Mucosa of rectum (tissue), 2 donors: ENCODE data around the gene CAPN3.

Source experiments
- H3K27ac ChIP-seq, 2 donors: one replicate each; pipeline ENCODE4 v1.7.0; 2013; ENCODE audit warnings: inconsistent platforms in 2 of 2, low read depth in 2 of 2, low read length in 2 of 2
- H3K27me3 ChIP-seq, 2 donors: one replicate each; pipeline ENCODE4 v1.7.0; 2013; ENCODE audit warnings: low read length in 2 of 2; ENCODE audit not compliant: control insufficient read depth in 2 of 2, insufficient read depth in 2 of 2
- H3K36me3 ChIP-seq, 2 donors: one replicate each; pipeline ENCODE4 v1.7.0; 2013; ENCODE audit warnings: low read length in 2 of 2; ENCODE audit not compliant: control insufficient read depth in 2 of 2, insufficient read depth in 2 of 2
- H3K4me1 ChIP-seq, 2 donors: one replicate each; pipeline ENCODE4 v1.7.0; 2013; ENCODE audit warnings: low read length in 2 of 2, mild to moderate bottlenecking in 1 of 2; ENCODE audit not compliant: control insufficient read depth in 2 of 2, insufficient read depth in 2 of 2
- H3K4me3 ChIP-seq, 2 donors: one replicate each; pipeline ENCODE4 v1.7.0; 2013; ENCODE audit warnings: low read length in 2 of 2
- H3K9ac ChIP-seq, 2 donors: one replicate each; pipeline ENCODE4 v1.7.0; 2013; ENCODE audit warnings: low read length in 2 of 2, low read depth in 1 of 2, mild to moderate bottlenecking in 1 of 2
- H3K9me3 ChIP-seq, 2 donors: one replicate each; pipeline ENCODE4 v1.7.0; 2013; ENCODE audit warnings: low read length in 2 of 2; ENCODE audit not compliant: control insufficient read depth in 2 of 2
- donor health status: healthy.
- donor health status: Normal muscosa, but diverticular disease.

CAPN3 gene

GRCh38 chr15:42404461-42405235 is 45.3 kb downstream of the CAPN3 start:
- H3K9me3 ChIP-seq: no peaks in the 10 kb centered on the region
- H3K4me1 ChIP-seq: no peaks in the 10 kb centered on the region
- H3K9ac ChIP-seq: no peak overlapping the region
- no peak overlapping the region for H3K4me3 ChIP-seq
- no peak overlapping the region for H3K27ac ChIP-seq
- H3K27me3 ChIP-seq: no peaks in the 10 kb centered on the region
- H3K36me3 ChIP-seq: peaks cover 11 to 18% of the 10 kb centered on the region in 2 donors

GRCh38 chr15:42405863-42406482 is 46.7 kb downstream of the CAPN3 start:
- no peak overlapping the region for H3K27ac ChIP-seq
- no peak overlapping the region for H3K9ac ChIP-seq
- no peaks in the 10 kb centered on the region for H3K9me3 ChIP-seq
- peaks cover 16 to 25% of the 10 kb centered on the region in 2 donors for H3K36me3 ChIP-seq
- H3K27me3 ChIP-seq: no peaks in the 10 kb centered on the region
- H3K4me1 ChIP-seq: no peaks in the 10 kb centered on the region
- no peak overlapping the region for H3K4me3 ChIP-seq

- no peaks in the 10 kb centered on the region for H3K4me1 ChIP-seq
- H3K9ac ChIP-seq: no peak overlapping the region
- H3K9me3 ChIP-seq: no peaks in the 10 kb centered on the region
- H3K4me3 ChIP-seq: no peak overlapping the region
- no peak overlapping the region for H3K27ac ChIP-seq
- no peaks in the 10 kb centered on the region for H3K27me3 ChIP-seq
- peaks cover 25 to 36% of the 10 kb centered on the region in 2 donors for H3K36me3 ChIP-seq
These were observed 48.9 kb downstream of the CAPN3 start for GRCh38 chr15:42408178-42408577.

GRCh38 chr15:42409011-42409410 is 49.7 kb downstream of the CAPN3 start:
- Histone ChIP-seq H3K27ac (no peak overlapping the region), H3K4me1 (no peaks in the 10 kb centered on the region), H3K4me3 (no peak overlapping the region), H3K27me3 (no peaks in the 10 kb centered on the region), H3K36me3 (peaks cover 20 to 30% of the 10 kb centered on the region in 2 donors), H3K9me3 (no peaks in the 10 kb centered on the region), H3K9ac (no peak overlapping the region)

GRCh38 chr15:42411884-42412283 is 52.6 kb downstream of the CAPN3 start:
- Histone ChIP-seq H3K9ac (no peak overlapping the region), H3K27ac (no peak overlapping the region), H3K36me3 (peaks cover 35 to 48% of the 10 kb centered on the region in 2 donors)

GRCh38 chr15:42413920-42414319 is 54.6 kb downstream of the CAPN3 start:
- Histone ChIP-seq H3K4me1 (no peaks in the 10 kb centered on the region), H3K4me3 (no peak overlapping the region), H3K27me3 (no peaks in the 10 kb centered on the region), H3K36me3 (peaks cover 46 to 61% of the 10 kb centered on the region in 2 donors), H3K9me3 (no peaks in the 10 kb centered on the region), H3K9ac (no peak overlapping the region), H3K27ac (no peak overlapping the region)

More at GRCh38 chr15:42411884-42412283, 52.6 kb downstream of the CAPN3 start:
- no peaks in the 10 kb centered on the region for H3K27me3 ChIP-seq
- H3K9me3 ChIP-seq: no peaks in the 10 kb centered on the region
- no peaks in the 10 kb centered on the region for H3K4me1 ChIP-seq
- no peak overlapping the region for H3K4me3 ChIP-seq

- H3K9me3 ChIP-seq: no peaks in the 10 kb centered on the region
- H3K27me3 ChIP-seq: no peaks in the 10 kb centered on the region
- no peak overlapping the region for H3K9ac ChIP-seq
- H3K4me1 ChIP-seq: no peaks in the 10 kb centered on the region
- H3K27ac ChIP-seq: no peak overlapping the region
- H3K4me3 ChIP-seq: no peak overlapping the region
- peaks cover 53 to 64% of the 10 kb centered on the region in 2 donors for H3K36me3 ChIP-seq
These were observed 60.1 kb downstream of the CAPN3 start for GRCh38 chr15:42419369-42419768.

GRCh38 chr15:42421376-42421775 is 62.1 kb downstream of the CAPN3 start:
- H3K9me3 ChIP-seq: no peaks in the 10 kb centered on the region
- no peak overlapping the region for H3K27ac ChIP-seq
- H3K9ac ChIP-seq: no peak overlapping the region
- H3K36me3 ChIP-seq: peaks cover 56 to 70% of the 10 kb centered on the region in 2 donors
- H3K27me3 ChIP-seq: no peaks in the 10 kb centered on the region
- no peak overlapping the region for H3K4me3 ChIP-seq
- H3K4me1 ChIP-seq: no peaks in the 10 kb centered on the region

GRCh38 chr15:42427429-42428223 is 68.3 kb downstream of the CAPN3 start:
- H3K36me3 ChIP-seq: peaks cover 65 to 76% of the 10 kb centered on the region in 2 donors
- H3K9me3 ChIP-seq: no peaks in the 10 kb centered on the region
- H3K4me1 ChIP-seq: no peaks in the 10 kb centered on the region
- H3K27ac ChIP-seq: no peak overlapping the region
- H3K9ac ChIP-seq: no peak overlapping the region
- no peak overlapping the region for H3K4me3 ChIP-seq
- H3K27me3 ChIP-seq: no peaks in the 10 kb centered on the region
